Neural progenitor cell (in vitro differentiated cells): ENCODE measurements around the gene LMO4.

ENCODE experiments used
- CTCF ChIP-seq: fragments of 200-600 bp; sonication (generic); IDR thresholded peaks from 2 replicates; pipeline ENCODE4 v1.5.1; 2017; ENCODE audit warnings: antibody characterized with exemption, mild to moderate bottlenecking
- EZH2 ChIP-seq: fragments of 200-600 bp; sonication (generic); IDR thresholded peaks from 2 replicates; pipeline ENCODE4 v1.6.1; 2017; ENCODE audit warnings: antibody characterized with exemption, mild to moderate bottlenecking, moderate library complexity

GRCh38 chr1:87331365-87332241 lies 2.9 kb downstream of the LMO4 start:
- TF ChIP-seq CTCF (peak; percentile 40), EZH2 (no peak)
